ENCODE data around the gene INSL3. TPM values are rescaled to one million over a fixed set of nuclear protein-coding genes. Genes with fewer than 3 reads are reported as not detected.

INSL3 gene
- total and polyA plus RNA-seq, 2 of the 13 experiments (the other 11 are each of a cell fraction or from before 2014, with no cell fraction given) = 0.30 TPM; not detected in 1

- in situ Hi-C loops (cut with HindIII; ENCODE audit: extremely low pct_ligation_motif_present, low pct_unique_long_range_greater_than_20kb) = no loop called here
- POLR2A ChIA-PET = no interaction called here
- H2AFZ ChIP-seq (ENCODE audit: low read length) = no peak overlapping the region
- FAIRE-seq = no peak
- H3K9me3 ChIP-seq (ENCODE audit: low read length) = no peaks in the 10 kb centered on the region
- DNase-seq (ENCODE audit: low spot score) = no peak
- H3K36me3 ChIP-seq (replicated peaks in 1 of 2; ENCODE audit: control insufficient read depth in 1 of 2, insufficient read depth in 2 of 2, low read length in 2 of 2) = peaks cover 0 to 2% of the 10 kb centered on the region in 2 experiments; a peak in 2 of 5 replicates
- no TSS peak for BruUV-seq (replicated peaks)
- CTCF ChIA-PET (ENCODE audit: low intra/inter-chr PET ratio, low total read pairs) = no interaction called here
- no peak overlapping the region for H3K9ac ChIP-seq (ENCODE audit: insufficient read depth, low read depth, low read length)
- no peak overlapping the region for H3K27ac ChIP-seq (ENCODE audit: extremely low read length, insufficient read depth, low read length)
- no peaks in the 10 kb centered on the region for H3K79me2 ChIP-seq (ENCODE audit: insufficient read depth, low read length)
- ATAC-seq = no peak
- no peak overlapping the region for H3K4me2 ChIP-seq (ENCODE audit: low read depth, low read length)
- H3K27me3 ChIP-seq (ENCODE audit: control insufficient read depth in 1 of 2, insufficient read depth in 2 of 2, low read length in 2 of 2) = no peaks in the 10 kb centered on the region
- no peaks in the 10 kb centered on the region for H3K4me1 ChIP-seq (ENCODE audit: insufficient read depth, low read length)
- no peak overlapping the region for H3K4me3 ChIP-seq (replicated peaks in 1 of 3; ENCODE audit: insufficient read depth in 1 of 3, low read depth in 2 of 3, low read length in 3 of 3)
- TF ChIP-seq ISX (CRISPR knock-in tag; conservative IDR thresholded peaks at IDR 0.05) (no peak), ZNF619 (CRISPR knock-in tag; IDR thresholded peaks at IDR 0.05) (no peak), ZNF7 (CRISPR knock-in tag; IDR thresholded peaks at IDR 0.05) (no peak), REST (IDR thresholded peaks at IDR 0.05; ENCODE audit: borderline replicate concordance in 1 of 2, low read depth in 1 of 2, low read length in 2 of 2) (no peak), SRF (IDR thresholded peaks at IDR 0.05; ENCODE audit: low read depth, low read length) (no peak)
- 88% methylated on average over 4 of the region's 4 CpGs for WGBS (ENCODE audit: low lambda C conversion rate)
- intact Hi-C loops (cut with micrococcal nuclease; ENCODE audit: unreplicated experiment) = no loop called here
- H4K20me1 ChIP-seq (ENCODE audit: insufficient read depth, low read length) = no peaks in the 10 kb centered on the region
These were observed 15.9 kb downstream of the INSL3 start for GRCh38 chr19:17805427-17805826.
